H1 (cell line): ENCODE data around the gene HPX.

Experiments
- BCL11A ChIP-seq, 2 experiments: IDR thresholded peaks; one replicate each; pipeline ENCODE4 v1.6.1; 2011; ENCODE audit warnings: low read depth in 2 of 2, low read length in 2 of 2, mild to moderate bottlenecking in 2 of 2
- JUN ChIP-seq: IDR thresholded peaks from 2 replicates; pipeline ENCODE4 v1.6.1; 2011; ENCODE audit warnings: low read depth, mild to moderate bottlenecking, improper control_type of control experiment, low read length
- POLR2A ChIP-seq, 2 experiments: IDR thresholded peaks; 1 replicate in 1 of 2; 2 replicates in 1 of 2; pipeline ENCODE4 v1.6.1; 2011; ENCODE audit warnings: low read depth in 2 of 2, low read length in 2 of 2, mild to moderate bottlenecking in 2 of 2; ENCODE audit errors: control extremely low read depth in 1 of 2
- YY1 ChIP-seq: IDR thresholded peaks from 2 replicates; pipeline ENCODE4 v1.6.1; 2011; ENCODE audit warnings: low read depth, mild to moderate bottlenecking, low read length
- TF ChIP-seq, protein P1 (sequence below), 3 experiments: IDR thresholded peaks; 1 replicate in 2 of 3; 2 replicates in 1 of 3; pipeline versions ENCODE4 v1.5.1 to v1.6.1; 2011; ENCODE audit warnings: low read length in 3 of 3, mild to moderate bottlenecking in 3 of 3, inconsistent platforms in 2 of 3, low read depth in 1 of 3, moderate library complexity in 1 of 3; ENCODE audit not compliant: insufficient read depth in 1 of 3; ENCODE audit errors: control extremely low read depth in 1 of 3
- TF ChIP-seq, protein P2 (sequence below): IDR thresholded peaks from 2 replicates; pipeline ENCODE4 v1.6.1; 2012; ENCODE audit warnings: inconsistent platforms

DNA sequence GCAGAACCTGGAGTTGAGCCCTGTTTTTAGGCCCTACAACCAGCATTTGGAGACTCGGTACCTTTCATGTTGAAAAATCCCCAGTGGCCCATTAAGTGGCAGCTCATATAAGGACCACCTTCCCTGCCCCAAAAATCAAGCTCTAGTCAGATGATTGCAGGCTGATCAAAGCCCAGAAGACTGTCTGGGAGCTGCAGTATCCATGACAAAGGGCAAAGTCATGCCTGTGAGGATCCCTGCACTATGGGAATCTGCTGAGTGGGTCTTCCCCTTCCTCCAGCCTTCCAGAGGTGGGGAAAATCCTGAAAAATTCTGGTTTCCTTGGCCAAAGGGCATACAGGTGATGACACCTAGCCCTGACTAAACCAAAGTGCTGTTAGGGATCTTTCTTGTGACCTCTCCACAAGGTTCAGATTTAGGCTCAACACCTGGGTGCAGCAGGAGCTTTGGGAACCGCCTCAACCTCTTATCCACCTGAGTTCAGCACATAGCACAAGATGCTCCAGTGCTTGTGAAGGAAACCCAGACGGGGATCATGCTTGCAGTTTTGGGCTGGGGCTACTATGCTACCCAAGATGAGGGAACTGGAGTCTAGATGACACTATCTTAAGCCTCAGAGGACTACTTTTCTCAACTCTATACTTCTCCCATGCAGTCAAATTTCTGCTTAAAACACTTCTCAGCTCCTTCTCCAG lies 34.2 kb upstream of the HPX start:
- TF ChIP-seq BCL11A (IDR thresholded peaks at IDR 0.05; ENCODE audit: low read depth in 2 of 2, low read length in 2 of 2) (no peak), POLR2A (IDR thresholded peaks at IDR 0.05; ENCODE audit: control extremely low read depth in 1 of 2, low read depth in 2 of 2, low read length in 2 of 2) (peak; percentile 27 to 48; a peak in 1 of 3 replicates), JUN (no peak), YY1 (no peak)
- TF ChIP-seq, protein P1, sequence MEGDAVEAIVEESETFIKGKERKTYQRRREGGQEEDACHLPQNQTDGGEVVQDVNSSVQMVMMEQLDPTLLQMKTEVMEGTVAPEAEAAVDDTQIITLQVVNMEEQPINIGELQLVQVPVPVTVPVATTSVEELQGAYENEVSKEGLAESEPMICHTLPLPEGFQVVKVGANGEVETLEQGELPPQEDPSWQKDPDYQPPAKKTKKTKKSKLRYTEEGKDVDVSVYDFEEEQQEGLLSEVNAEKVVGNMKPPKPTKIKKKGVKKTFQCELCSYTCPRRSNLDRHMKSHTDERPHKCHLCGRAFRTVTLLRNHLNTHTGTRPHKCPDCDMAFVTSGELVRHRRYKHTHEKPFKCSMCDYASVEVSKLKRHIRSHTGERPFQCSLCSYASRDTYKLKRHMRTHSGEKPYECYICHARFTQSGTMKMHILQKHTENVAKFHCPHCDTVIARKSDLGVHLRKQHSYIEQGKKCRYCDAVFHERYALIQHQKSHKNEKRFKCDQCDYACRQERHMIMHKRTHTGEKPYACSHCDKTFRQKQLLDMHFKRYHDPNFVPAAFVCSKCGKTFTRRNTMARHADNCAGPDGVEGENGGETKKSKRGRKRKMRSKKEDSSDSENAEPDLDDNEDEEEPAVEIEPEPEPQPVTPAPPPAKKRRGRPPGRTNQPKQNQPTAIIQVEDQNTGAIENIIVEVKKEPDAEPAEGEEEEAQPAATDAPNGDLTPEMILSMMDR (IDR thresholded peaks at IDR 0.05; ENCODE audit: control extremely low read depth in 1 of 3, insufficient read depth in 1 of 3, low read depth in 1 of 3, low read length in 3 of 3), result no peak
- TF ChIP-seq, protein P2, sequence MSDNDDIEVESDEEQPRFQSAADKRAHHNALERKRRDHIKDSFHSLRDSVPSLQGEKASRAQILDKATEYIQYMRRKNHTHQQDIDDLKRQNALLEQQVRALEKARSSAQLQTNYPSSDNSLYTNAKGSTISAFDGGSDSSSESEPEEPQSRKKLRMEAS, result no peak
